SK-N-SH (cell line): Measurements from ENCODE around the gene POLR3GL. TPM values are rescaled to one million over a fixed set of nuclear protein-coding genes. Genes with fewer than 3 reads are reported as not detected.

Experiments used
- CTCF ChIA-PET: fragments of 300-600, 350-600 bp; formaldehyde crosslinking; extraction: SDS; loops from one replicate; lab custom pipeline; 2021; lab: Yijun Ruan, JAX
- POLR2A ChIA-PET: fragments of 350-600 bp; sonication (Branson Sonifier 250); formaldehyde crosslinking; extraction: SDS; loops from one replicate; lab custom pipeline; 2020; ENCODE audit warnings: antibody characterized with exemption, inconsistent platforms; lab: Yijun Ruan, JAX
- DNase-seq: peaks from one replicate; pipeline ENCODE4 v3.0.0; 2012
- H2AFZ ChIP-seq: fragments of 200-600 bp; sonication (generic); 2 replicates; pipeline ENCODE4 v1.8.1; 2016; ENCODE audit warnings: antibody characterized with exemption, mild to moderate bottlenecking, low read depth
- H3F3A ChIP-seq: fragments of 200-600 bp; sonication (generic); replicated peaks from 2 replicates; pipeline ENCODE3; 2016; ENCODE audit warnings: antibody characterized with exemption, mild to moderate bottlenecking; ENCODE audit not compliant: insufficient read depth
- H3K27ac ChIP-seq, 2 experiments: fragments of 200-500 bp in 1 of 2; fragments of 200-600 bp in 1 of 2; sonication (Bioruptor generic) in 1 of 2; sonication (generic), shearing (Covaris generic) in 1 of 2; 2 replicates each; pipeline versions ENCODE4 v1.5.1 to v1.6.1; 2014 to 2016; ENCODE audit warnings: low read depth in 2 of 2, inconsistent platforms in 1 of 2, low read length in 1 of 2, mild to moderate bottlenecking in 1 of 2, mixed read lengths in 1 of 2
- H3K27me3 ChIP-seq: fragments of 200-600 bp; sonication (generic), shearing (Covaris generic); 2 replicates; pipeline ENCODE4 v1.6.1; 2016; ENCODE audit warnings: mixed run types; ENCODE audit not compliant: insufficient read depth
- H3K36me3 ChIP-seq, 2 experiments: fragments of 200-500 bp in 1 of 2; fragments of 200-600 bp in 1 of 2; sonication (Bioruptor generic) in 1 of 2; sonication (generic) in 1 of 2; replicated peaks in 1 of 2; 2 replicates each; pipeline versions ENCODE3 to v1.5.1; 2014 to 2016; ENCODE audit warnings: low read length in 1 of 2, mild to moderate bottlenecking in 1 of 2; ENCODE audit not compliant: insufficient read depth in 2 of 2, control insufficient read depth in 1 of 2
- H3K4me1 ChIP-seq, 2 experiments: fragments of 200-500 bp in 1 of 2; fragments of 200-600 bp in 1 of 2; sonication (Bioruptor generic) in 1 of 2; sonication (generic), shearing (Covaris generic) in 1 of 2; 2 replicates each; pipeline versions ENCODE4 v1.5.1 to v1.6.1; 2014 to 2016; ENCODE audit warnings: low read depth in 1 of 2, low read length in 1 of 2, mixed run types in 1 of 2; ENCODE audit not compliant: insufficient read depth in 2 of 2, control insufficient read depth in 1 of 2
- H3K4me2 ChIP-seq: fragments of 200-600 bp; sonication (generic), shearing (Covaris generic); 2 replicates; pipeline ENCODE4 v1.6.1; 2017; ENCODE audit warnings: mixed run types
- H3K4me3 ChIP-seq, 2 experiments: fragments of 200-500 bp in 1 of 2; fragments of 200-600 bp in 1 of 2; sonication (Bioruptor generic) in 1 of 2; sonication (generic), shearing (Covaris generic) in 1 of 2; 2 replicates each; pipeline versions ENCODE4 v1.5.1 to v1.8.1; 2014 to 2016; ENCODE audit warnings: low read depth in 2 of 2, inconsistent platforms in 1 of 2, low read length in 1 of 2, mild to moderate bottlenecking in 1 of 2, mixed read lengths in 1 of 2, moderate library complexity in 1 of 2
- H3K79me2 ChIP-seq: fragments of 200-600 bp; sonication (generic); 2 replicates; pipeline ENCODE4 v1.8.1; 2017; ENCODE audit warnings: mild to moderate bottlenecking; ENCODE audit not compliant: insufficient read depth
- H3K9ac ChIP-seq: fragments of 200-600 bp; sonication (generic); 2 replicates; pipeline ENCODE4 v1.6.1; 2017; ENCODE audit warnings: mixed run types
- H3K9me2 ChIP-seq: fragments of 200-600 bp; sonication (generic); 2 replicates; pipeline ENCODE4 v1.6.1; 2017; ENCODE audit warnings: mixed run types
- H3K9me3 ChIP-seq: fragments of 200-600 bp; sonication (generic); 2 replicates; pipeline ENCODE4 v1.6.1; 2017; ENCODE audit warnings: mixed run types, mild to moderate bottlenecking, moderate library complexity
- H4K20me1 ChIP-seq: fragments of 200-600 bp; sonication (generic); 2 replicates; pipeline ENCODE4 v1.6.1; 2017; ENCODE audit warnings: mild to moderate bottlenecking, mixed run types; ENCODE audit not compliant: insufficient read depth
- ELF1 ChIP-seq: IDR thresholded peaks from 2 replicates; pipeline ENCODE4 v1.4.0; 2012
- FOXJ3 ChIP-seq: sonication (generic); formaldehyde crosslinking; IDR thresholded peaks from 2 replicates; pipeline ENCODE4 v1.5.1; 2020; ENCODE audit warnings: mild to moderate bottlenecking, missing genetic modification reagents
- GABPA ChIP-seq: IDR thresholded peaks from 2 replicates; pipeline ENCODE4 v1.4.0; 2012; ENCODE audit warnings: low read depth, mild to moderate bottlenecking
- GATA2 ChIP-seq: sonication (generic); formaldehyde crosslinking; IDR thresholded peaks from 2 replicates; pipeline ENCODE4 v1.5.0; 2020; ENCODE audit warnings: mild to moderate bottlenecking, missing genetic modification reagents
- MAX ChIP-seq: IDR thresholded peaks from 2 replicates; pipeline ENCODE4 v1.4.0; 2012; ENCODE audit warnings: low read depth
- MXI1 ChIP-seq: IDR thresholded peaks from 2 replicates; pipeline ENCODE4 v1.6.1; 2012; ENCODE audit warnings: mild to moderate bottlenecking, low read depth, low read length, improper control_type of control experiment
- NFIC ChIP-seq: IDR thresholded peaks from 2 replicates; pipeline ENCODE4 v1.4.0; 2012; ENCODE audit warnings: borderline replicate concordance
- NRF1 ChIP-seq: IDR thresholded peaks from 2 replicates; pipeline ENCODE4 v1.6.1; 2012; ENCODE audit warnings: low read depth, mild to moderate bottlenecking, low read length
- PBX3 ChIP-seq: IDR thresholded peaks from 2 replicates; pipeline ENCODE4; 2012
- REST ChIP-seq: IDR thresholded peaks from 2 replicates; pipeline ENCODE4 v1.6.1; 2012; ENCODE audit warnings: mild to moderate bottlenecking, low read depth, low read length, moderate library complexity
- RFX5 ChIP-seq: IDR thresholded peaks from 2 replicates; pipeline ENCODE4 v1.6.1; 2012; ENCODE audit warnings: mild to moderate bottlenecking, improper control_type of control experiment, low read length
- TCF12 ChIP-seq: IDR thresholded peaks from 2 replicates; pipeline ENCODE4 v1.4.0; 2012
- USF2 ChIP-seq: fragments of 150-350 bp; IDR thresholded peaks from 2 replicates; pipeline ENCODE4 v1.6.1; 2017; ENCODE audit warnings: antibody characterized with exemption, low read length, low read depth, borderline replicate concordance
- WGBS: methylation state at CpG from one replicate; pipeline ENCODE4 v1.1.6; 2017; ENCODE audit warnings: low lambda C conversion rate; 5-methylcytosine and 5-hydroxymethylcytosine counted together
- polyA plus RNA-seq, 3 experiments: library from polyadenylated mRNA; depleted of rRNA; stranded (reverse); fragments of >200 nt; gene quantifications; 2 replicates each; pipeline ENCODE4 v1.2.3, GENCODE V29; 2012
- TF ChIP-seq, protein P1 (sequence below): fragments of 200-600 bp; sonication (generic); IDR thresholded peaks from 2 replicates; pipeline ENCODE4 v1.6.1; 2017; ENCODE audit warnings: antibody characterized with exemption, mild to moderate bottlenecking, moderate library complexity

Gene POLR3GL
- polyA plus RNA-seq, 1 of the 3 experiments (the other 2 are of a cell fraction), result 15.8 TPM

DNA sequence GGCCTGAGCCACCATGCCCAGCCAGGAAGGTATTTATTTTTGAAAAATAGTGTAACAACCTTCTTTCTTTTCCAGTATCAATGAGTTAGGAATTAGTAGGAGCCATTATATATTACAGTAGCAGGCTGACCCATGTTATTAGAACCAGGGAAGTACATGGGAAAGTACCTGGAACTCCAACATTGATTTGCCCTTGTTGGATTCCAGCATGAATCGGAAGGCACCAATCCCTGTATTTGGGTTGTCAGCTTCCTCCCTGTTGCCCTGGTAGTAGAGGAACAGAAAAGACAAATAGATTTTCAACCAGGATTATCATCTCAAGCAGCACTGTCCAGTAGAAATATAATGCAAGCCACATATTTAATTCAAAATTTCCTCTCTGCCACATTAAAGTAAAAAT lies 27.1 kb upstream of the POLR3GL start (continued):
- TF ChIP-seq, protein P1, sequence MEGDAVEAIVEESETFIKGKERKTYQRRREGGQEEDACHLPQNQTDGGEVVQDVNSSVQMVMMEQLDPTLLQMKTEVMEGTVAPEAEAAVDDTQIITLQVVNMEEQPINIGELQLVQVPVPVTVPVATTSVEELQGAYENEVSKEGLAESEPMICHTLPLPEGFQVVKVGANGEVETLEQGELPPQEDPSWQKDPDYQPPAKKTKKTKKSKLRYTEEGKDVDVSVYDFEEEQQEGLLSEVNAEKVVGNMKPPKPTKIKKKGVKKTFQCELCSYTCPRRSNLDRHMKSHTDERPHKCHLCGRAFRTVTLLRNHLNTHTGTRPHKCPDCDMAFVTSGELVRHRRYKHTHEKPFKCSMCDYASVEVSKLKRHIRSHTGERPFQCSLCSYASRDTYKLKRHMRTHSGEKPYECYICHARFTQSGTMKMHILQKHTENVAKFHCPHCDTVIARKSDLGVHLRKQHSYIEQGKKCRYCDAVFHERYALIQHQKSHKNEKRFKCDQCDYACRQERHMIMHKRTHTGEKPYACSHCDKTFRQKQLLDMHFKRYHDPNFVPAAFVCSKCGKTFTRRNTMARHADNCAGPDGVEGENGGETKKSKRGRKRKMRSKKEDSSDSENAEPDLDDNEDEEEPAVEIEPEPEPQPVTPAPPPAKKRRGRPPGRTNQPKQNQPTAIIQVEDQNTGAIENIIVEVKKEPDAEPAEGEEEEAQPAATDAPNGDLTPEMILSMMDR, result no peak
- TF ChIP-seq NFIC (no peak), MXI1 (no peak)

- DNase-seq, result no peak
- Histone ChIP-seq H3K27me3 (no peaks in the 10 kb centered on the region), H3K9ac (no peak overlapping the region), H3K36me3 (peaks cover 18 to 28% of the 10 kb centered on the region in 2 experiments), H3K79me2 (peaks cover 32% of the 10 kb centered on the region), H3K4me3 (no peak overlapping the region), H3K4me2 (no peak overlapping the region), H3K9me3 (no peaks in the 10 kb centered on the region), H2AFZ (no peak overlapping the region), H3K9me2 (no peaks in the 10 kb centered on the region), H3K4me1 (no peaks in the 10 kb centered on the region), H4K20me1 (no peaks in the 10 kb centered on the region), H3K27ac (no peak overlapping the region), H3F3A (no peaks in the 10 kb centered on the region)
- WGBS, result 89% methylated on average over 4 of the region's 4 CpGs
- TF ChIP-seq RFX5 (no peak), TCF12 (no peak), USF2 (no peak), GATA2 (CRISPR knock-in tag) (no peak), NRF1 (no peak), MXI1 (no peak), REST (no peak), GABPA (no peak), FOXJ3 (CRISPR knock-in tag) (no peak), ELF1 (no peak), PBX3 (no peak), MAX (no peak)
- CTCF ChIA-PET, result interaction anchor here (1.2 to 2.1 kb wide), 3 partner anchors 11 to 35 kb away, joined by 4 to 8 read pairs (median 4); partner anchors contain the start of gene RBM8A
- POLR2A ChIA-PET, result interaction anchor here (2.1 kb wide), 1 partner anchor 14 kb away, joined by 6 read pairs; the partner anchor contains the start of gene RBM8A
Measured at GRCh38 chr1:145942405-145942804, 22.1 kb upstream of the POLR3GL start.
